ENCODE results near the gene KRT27.
"Not testable (repeated sequence)": the region's sequence is repeated elsewhere in the genome, so short reads cannot be mapped to it uniquely, and the experiment has no call there.

KRT27 gene

DNA sequence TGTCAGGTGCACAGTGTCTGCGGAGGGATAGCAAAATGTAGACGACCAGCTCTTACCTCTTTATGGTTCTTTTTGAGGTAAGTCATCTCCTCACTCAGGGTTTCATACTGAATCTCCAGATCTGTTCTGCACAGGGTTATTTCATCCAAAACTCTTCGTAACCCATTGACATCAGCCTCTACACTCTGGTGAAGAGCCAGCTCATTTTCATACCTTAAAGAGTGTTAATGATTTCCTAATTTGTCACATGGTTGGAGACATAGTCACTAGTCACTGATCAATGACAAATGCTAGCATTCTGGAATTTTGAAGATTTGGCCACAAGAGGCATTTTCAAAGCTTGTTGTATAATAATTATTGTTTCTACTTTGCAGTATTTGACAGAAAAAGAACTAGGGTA, 28.5 kb downstream of the KRT27 start:
- no peak for DNase-seq

DNA sequence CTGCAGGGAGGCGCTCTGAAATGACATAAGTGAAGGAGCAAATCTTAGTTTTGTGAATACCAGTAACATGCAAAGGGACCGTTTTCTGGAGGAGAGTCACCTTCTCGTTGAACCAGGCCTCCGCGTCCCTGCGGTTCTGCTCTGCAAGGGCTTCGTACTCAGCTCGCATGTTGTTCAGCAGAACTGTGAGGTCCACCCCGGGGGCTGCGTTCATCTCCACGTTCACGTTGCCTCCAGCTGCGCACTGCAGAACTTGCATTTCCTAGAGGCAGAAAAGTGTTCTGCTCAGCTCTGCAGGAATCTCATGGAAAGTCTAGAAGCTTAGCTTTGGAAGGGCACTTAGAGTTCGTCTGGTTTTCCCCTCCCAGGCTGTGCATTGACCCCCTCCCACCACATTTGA, 31.3 kb downstream of the KRT27 start:
- DNase-seq, result no peak

DNA sequence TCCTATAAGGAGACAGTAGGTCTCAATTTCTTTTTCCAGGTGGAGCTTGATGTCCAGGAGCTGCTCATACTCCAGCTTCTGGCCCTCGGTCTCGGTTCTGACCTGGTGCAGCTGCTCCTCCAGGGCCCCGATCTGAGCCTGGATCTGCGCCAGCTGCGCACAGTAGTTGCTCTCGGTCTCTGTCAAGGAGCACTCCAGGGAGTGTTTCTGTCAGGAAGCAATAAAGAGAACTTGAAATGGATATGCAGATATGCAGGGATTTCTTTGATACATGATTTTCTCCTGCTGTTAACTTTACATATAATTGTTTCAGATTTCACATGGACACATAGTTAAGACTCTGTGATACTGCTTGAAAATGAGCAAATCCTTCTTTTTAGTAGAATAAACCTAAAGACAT, 32.0 kb downstream of the KRT27 start:
- DNase-seq, result no peak

DNA sequence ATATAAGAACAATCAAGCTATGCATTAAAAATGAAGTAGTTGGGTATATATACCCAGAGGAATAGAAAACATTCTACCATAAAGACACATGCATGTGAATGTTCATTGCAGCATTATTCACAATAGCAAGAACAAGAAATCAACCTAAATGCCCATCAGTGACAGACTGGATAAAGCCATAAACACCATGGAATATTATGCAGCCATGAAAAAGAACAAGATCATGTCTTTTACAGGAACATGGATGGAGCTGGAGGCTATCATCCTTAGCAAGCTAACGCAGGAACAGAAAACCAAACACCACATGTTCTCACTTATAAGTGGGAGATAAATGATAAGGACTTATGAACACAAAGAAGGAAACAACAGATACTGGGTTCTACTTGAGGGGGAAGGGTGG, 33.7 kb downstream of the KRT27 start:
- DNase-seq, result not testable (repeated sequence)

DNA sequence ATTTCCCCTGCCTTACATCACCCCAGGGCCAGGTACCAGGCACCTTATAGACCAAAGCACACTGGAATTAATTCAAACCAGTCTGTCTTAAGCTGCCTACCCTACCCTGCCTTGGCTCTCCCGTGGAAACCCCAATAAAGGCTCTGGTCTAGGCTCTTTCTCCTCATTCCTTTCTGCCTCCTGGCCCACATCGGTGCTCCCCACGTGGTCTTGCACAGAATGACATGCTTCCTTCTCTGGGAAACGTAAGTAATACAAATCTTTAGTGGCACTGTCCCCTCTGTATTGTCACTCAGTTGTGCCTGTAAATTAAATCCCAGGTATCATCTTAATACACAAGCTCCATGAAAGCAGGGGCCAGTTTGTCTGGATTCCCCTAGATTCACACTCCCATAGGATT, 43.8 kb downstream of the KRT27 start:
- DNase-seq, result no peak

DNA sequence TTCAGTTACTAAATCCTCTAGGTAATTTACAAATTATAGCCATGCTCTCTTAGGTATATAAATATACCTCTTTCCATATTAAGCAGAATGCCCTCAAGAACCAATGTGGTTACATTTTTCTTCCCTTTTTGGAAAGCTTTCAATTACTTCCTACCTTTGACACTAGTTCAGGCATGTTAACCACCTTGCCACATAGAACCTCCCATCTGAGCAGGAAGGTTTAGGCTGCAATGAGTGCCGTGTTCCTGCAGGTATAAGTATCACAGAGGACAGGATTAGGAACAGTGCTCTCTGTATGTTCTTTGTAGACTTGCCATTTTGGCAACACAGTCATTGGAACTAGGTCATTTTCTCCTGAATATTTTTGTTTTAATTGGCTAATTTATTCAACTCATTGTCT, 47.3 kb downstream of the KRT27 start:
- no peak for DNase-seq

DNA sequence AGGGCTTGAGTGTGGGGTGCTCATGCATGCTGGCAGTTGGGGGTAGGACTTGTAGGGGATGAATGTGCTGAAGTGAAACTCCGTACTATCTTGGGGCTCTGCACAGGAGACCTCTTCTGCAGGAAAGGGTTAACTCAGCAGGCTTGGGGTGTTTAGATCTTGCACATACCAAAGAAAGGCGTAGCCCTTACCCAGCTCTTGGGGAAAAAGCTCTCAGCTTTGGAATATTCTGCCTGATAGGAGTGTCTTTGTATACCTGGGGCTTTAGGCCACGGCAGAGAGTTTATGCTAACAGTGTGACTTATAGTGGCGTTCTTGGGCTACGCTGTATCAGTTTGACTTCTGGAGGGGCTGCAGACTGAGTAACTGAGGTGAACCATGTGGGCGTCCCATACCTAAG, 48.3 kb downstream of the KRT27 start:
- no peak for DNase-seq

DNA sequence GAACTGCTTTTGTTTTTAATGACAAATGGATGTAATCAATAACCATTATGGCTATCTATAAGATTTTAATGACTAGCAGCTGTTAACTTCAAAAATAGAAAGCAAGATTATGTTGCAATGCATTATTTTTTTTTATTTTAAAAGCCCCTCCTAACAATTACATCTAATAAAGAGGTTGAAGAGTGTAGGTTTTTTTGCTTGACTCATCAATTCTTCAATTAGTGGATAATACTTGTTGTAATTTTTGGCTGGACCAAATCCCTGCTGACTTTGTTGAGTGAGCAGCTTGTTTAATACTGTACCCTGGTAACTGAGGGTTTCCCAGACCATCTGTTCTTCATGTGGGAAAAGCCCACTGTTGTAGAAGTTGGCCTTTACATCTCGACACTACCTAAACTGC, 51.4 kb downstream of the KRT27 start:
- DNase-seq, result no peak

DNA sequence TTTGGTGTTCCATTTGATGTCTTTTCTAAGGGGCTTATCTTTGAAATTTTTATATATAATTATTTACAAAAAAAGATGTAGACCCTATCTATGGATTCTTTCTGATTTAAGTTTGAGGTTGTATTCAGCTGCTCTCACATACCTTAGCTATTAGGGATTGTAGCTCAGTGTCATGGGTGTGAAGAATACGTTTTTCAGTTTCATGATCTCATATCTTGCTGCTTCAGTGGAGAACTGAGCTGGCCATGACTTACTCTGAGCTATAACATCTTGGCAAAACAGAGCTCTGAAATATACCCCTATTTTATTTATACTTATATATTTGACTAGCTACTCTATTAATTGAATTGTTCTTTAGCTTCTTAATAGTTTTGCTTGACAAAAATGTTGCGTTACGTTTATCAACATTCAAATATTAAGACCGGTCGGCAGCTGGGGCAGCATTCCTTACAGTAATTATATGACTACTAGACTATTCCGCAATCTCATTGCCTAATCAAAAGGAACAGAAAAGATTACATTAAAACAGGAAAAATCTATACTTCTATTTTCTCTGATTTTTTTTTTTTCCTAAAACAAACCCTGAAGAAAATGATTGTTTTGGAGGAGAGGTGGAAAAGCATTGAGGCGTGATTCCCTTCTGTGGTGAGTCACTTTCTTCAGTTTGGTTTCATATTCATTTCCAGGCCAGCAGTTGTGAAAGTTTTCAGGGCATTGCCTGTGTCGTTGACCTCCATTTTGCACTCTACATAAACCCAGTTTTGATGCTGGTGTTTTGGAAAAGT, 54.7 kb downstream of the KRT27 start:
- peak; percentile 28 for DNase-seq

DNA sequence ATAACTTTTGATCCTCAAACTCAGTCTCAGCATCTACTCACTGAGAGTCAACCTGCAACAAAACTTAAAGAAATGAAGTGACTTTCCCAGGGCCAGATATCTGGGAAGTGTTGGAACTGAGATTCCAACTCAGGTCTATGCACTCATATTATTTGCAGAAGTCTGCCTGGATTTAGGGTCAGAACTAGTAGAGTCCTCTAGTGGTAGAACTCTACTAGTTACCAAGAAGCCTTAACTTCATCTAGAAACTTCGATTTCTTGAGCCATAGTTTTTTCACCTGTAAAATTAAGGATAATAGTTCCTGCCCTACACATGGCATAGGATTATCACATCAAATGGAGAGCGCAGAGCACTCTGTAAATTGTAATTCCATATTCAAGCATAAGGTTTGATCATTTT, 55.4 kb downstream of the KRT27 start:
- DNase-seq, result peak; percentile 13

Measured in MV-4-11 (cell line).